WTC11 (cell line): ENCODE data around the gene PDZD2. TPM values are rescaled to one million over a fixed set of nuclear protein-coding genes. Genes with fewer than 3 reads are reported as not detected.

Experiments
- ATAC-seq: fragments of 200-7000 bp; cut with Tn5 transposase; 2 replicates; pipeline ENCODE4 v1.10.0; 2021; ENCODE audit warnings: mild to moderate bottlenecking, moderate library complexity
- CTCF ChIA-PET: fragments of 300-600 bp; sonication (Branson Sonifier 250); formaldehyde crosslinking; loops from one replicate; lab custom pipeline; 2021; ENCODE audit warnings: antibody characterized with exemption; lab: Charles Lee
- POLR2A ChIA-PET: fragments of 350-600 bp; sonication (Branson Sonifier 250); formaldehyde crosslinking; loops from one replicate; lab custom pipeline; 2021; ENCODE audit warnings: antibody characterized with exemption; lab: Charles Lee
- DNase-seq: peaks from one replicate; pipeline ENCODE4 v3.0.0; 2021; ENCODE audit warnings: low spot score
- H3K27ac Mint-ChIP-seq: 2 replicates; pipeline ENCODE4 v1.8.0; 2021; ENCODE audit warnings: mixed read lengths
- H3K27me3 Mint-ChIP-seq: 2 replicates; pipeline ENCODE4 v1.8.0; 2021; ENCODE audit warnings: low read depth, mild to moderate bottlenecking, moderate library complexity, mixed read lengths
- H3K36me3 Mint-ChIP-seq: 2 replicates; pipeline ENCODE4 v1.8.0; 2021; ENCODE audit warnings: mixed read lengths
- H3K4me1 Mint-ChIP-seq: 2 replicates; pipeline ENCODE4 v1.8.0; 2022; ENCODE audit warnings: mixed read lengths
- H3K4me3 Mint-ChIP-seq: 2 replicates; pipeline ENCODE4 v1.8.0; 2021; ENCODE audit warnings: mild to moderate bottlenecking, moderate library complexity, mixed read lengths
- H3K9me3 Mint-ChIP-seq: 2 replicates; pipeline ENCODE4 v1.8.0; 2021; ENCODE audit warnings: mixed read lengths
- ELF4 ChIP-seq: sonication (generic); formaldehyde crosslinking; IDR thresholded peaks from 2 replicates; pipeline ENCODE4 v1.8.1; 2022; ENCODE audit warnings: low read depth, mild to moderate bottlenecking, moderate library complexity, missing genetic modification reagents
- ETV6 ChIP-seq: sonication (generic); formaldehyde crosslinking; IDR thresholded peaks from 2 replicates; pipeline ENCODE4 v1.8.1; 2022; ENCODE audit warnings: mild to moderate bottlenecking, missing genetic modification reagents
- FOXK1 ChIP-seq: sonication (generic); formaldehyde crosslinking; IDR thresholded peaks from 2 replicates; pipeline ENCODE4 v1.8.0; 2022; ENCODE audit warnings: mild to moderate bottlenecking, moderate library complexity, missing genetic modification reagents
- GRHL2 ChIP-seq: fragments of 250-450 bp; sonication (Bioruptor Pico); IDR thresholded peaks from 2 replicates; pipeline ENCODE4 v1.8.0; 2022; ENCODE audit warnings: mild to moderate bottlenecking, moderate library complexity; ENCODE audit not compliant: insufficient replicate concordance, severe bottlenecking
- GTF2I ChIP-seq: fragments of 250-450 bp; sonication (Bioruptor Pico); conservative IDR thresholded peaks from 2 replicates; pipeline ENCODE4 v1.4.0; 2021; ENCODE audit warnings: mild to moderate bottlenecking
- HMGA2 ChIP-seq: fragments of 250-450 bp; sonication (Bioruptor Pico); IDR thresholded peaks from 2 replicates; pipeline ENCODE4 v1.4.0; 2021; ENCODE audit warnings: mild to moderate bottlenecking, moderate library complexity
- IRF2 ChIP-seq: sonication (generic); formaldehyde crosslinking; IDR thresholded peaks from 2 replicates; pipeline ENCODE4 v1.8.0; 2022; ENCODE audit warnings: low read depth, missing genetic modification reagents, borderline replicate concordance
- TEAD1 ChIP-seq: sonication (generic); formaldehyde crosslinking; IDR thresholded peaks from 2 replicates; pipeline ENCODE4 v1.8.0; 2022; ENCODE audit warnings: mild to moderate bottlenecking, missing genetic modification reagents
- ZNF232 ChIP-seq: sonication (generic); formaldehyde crosslinking; IDR thresholded peaks from 2 replicates; pipeline ENCODE4 v1.8.0; 2022; ENCODE audit warnings: mild to moderate bottlenecking, missing genetic modification reagents
- ZNF396 ChIP-seq: fragments of 250-450 bp; sonication (Bioruptor Pico); IDR thresholded peaks from 2 replicates; pipeline ENCODE4 v1.8.0; 2021; ENCODE audit warnings: mild to moderate bottlenecking, moderate library complexity, borderline replicate concordance
- ZNF416 ChIP-seq: fragments of 250-450 bp; sonication (Bioruptor Pico); IDR thresholded peaks from 2 replicates; pipeline ENCODE4 v1.9.0; 2021; ENCODE audit warnings: mild to moderate bottlenecking, inconsistent platforms
- total RNA-seq: library from RNA; stranded (reverse); gene quantifications from 3 replicates; pipeline ENCODE4 v1.2.3, GENCODE V29; 2021
- TF ChIP-seq, protein P1 (sequence below): sonication (generic); formaldehyde crosslinking; IDR thresholded peaks from 2 replicates; pipeline ENCODE4 v1.8.0; 2023; ENCODE audit warnings: mild to moderate bottlenecking, missing genetic modification reagents
- TF ChIP-seq, protein P2 (sequence below): fragments of 250-450 bp; sonication (Bioruptor Pico); IDR thresholded peaks from 2 replicates; pipeline ENCODE4 v2.1.2; 2022; ENCODE audit warnings: mild to moderate bottlenecking, moderate library complexity
- TF ChIP-seq, protein P3 (sequence below): sonication (generic); formaldehyde crosslinking; IDR thresholded peaks from 2 replicates; pipeline ENCODE4 v1.8.1; 2022; ENCODE audit warnings: mild to moderate bottlenecking, moderate library complexity, missing genetic modification reagents
- TF ChIP-seq, protein P4 (sequence below): sonication (generic); formaldehyde crosslinking; IDR thresholded peaks from 2 replicates; pipeline ENCODE4 v1.8.0; 2023; ENCODE audit warnings: missing genetic modification reagents, mild to moderate bottlenecking, borderline replicate concordance
- TF ChIP-seq, protein P5 (sequence below): sonication (generic); formaldehyde crosslinking; IDR thresholded peaks from 2 replicates; pipeline ENCODE4 v1.8.1; 2023; ENCODE audit warnings: mild to moderate bottlenecking, missing genetic modification reagents, moderate library complexity
- TF ChIP-seq, protein P6 (sequence below): fragments of 200-600 bp; IDR thresholded peaks from 2 replicates; pipeline ENCODE4 v1.8.0; 2022; ENCODE audit warnings: antibody characterized with exemption
- TF ChIP-seq, protein P7 (sequence below): sonication (generic); formaldehyde crosslinking; IDR thresholded peaks from 2 replicates; pipeline ENCODE4 v1.8.0; 2022; ENCODE audit warnings: mild to moderate bottlenecking, missing genetic modification reagents

The PDZD2 gene
- total RNA-seq, 1 experiment from 2014 or later, result 11.4 TPM

DNA sequence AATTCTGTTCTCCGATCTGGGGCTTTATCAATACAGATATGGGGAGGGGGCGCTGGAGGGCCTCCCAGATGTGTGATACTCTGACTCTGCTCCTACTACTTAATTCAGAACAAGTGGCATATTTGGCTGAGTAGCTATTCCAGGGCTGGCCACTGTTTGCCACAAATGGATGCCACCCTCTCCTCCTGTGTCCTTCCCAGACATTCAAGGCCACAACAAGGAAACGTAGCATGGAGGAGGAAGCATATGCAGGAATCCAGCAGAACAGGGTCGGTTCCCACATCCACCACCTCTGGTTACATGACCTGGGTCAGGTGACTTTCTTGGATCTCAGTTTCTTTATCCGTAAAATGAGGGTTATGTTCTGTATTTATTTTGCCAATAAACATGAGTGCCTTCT is 404.2 kb downstream of the PDZD2 start:
- TF ChIP-seq GRHL2 (CRISPR knock-in tag) (no peak), IRF2 (CRISPR knock-in tag) (no peak), ZNF232 (CRISPR knock-in tag) (no peak), FOXK1 (CRISPR knock-in tag) (no peak), ZNF416 (CRISPR knock-in tag) (no peak), TEAD1 (no peak), ELF4 (CRISPR knock-in tag) (no peak), ZNF396 (CRISPR knock-in tag) (no peak), HMGA2 (CRISPR knock-in tag) (no peak), ETV6 (CRISPR knock-in tag) (no peak), GTF2I (CRISPR knock-in tag) (no peak)
- TF ChIP-seq, protein P1, sequence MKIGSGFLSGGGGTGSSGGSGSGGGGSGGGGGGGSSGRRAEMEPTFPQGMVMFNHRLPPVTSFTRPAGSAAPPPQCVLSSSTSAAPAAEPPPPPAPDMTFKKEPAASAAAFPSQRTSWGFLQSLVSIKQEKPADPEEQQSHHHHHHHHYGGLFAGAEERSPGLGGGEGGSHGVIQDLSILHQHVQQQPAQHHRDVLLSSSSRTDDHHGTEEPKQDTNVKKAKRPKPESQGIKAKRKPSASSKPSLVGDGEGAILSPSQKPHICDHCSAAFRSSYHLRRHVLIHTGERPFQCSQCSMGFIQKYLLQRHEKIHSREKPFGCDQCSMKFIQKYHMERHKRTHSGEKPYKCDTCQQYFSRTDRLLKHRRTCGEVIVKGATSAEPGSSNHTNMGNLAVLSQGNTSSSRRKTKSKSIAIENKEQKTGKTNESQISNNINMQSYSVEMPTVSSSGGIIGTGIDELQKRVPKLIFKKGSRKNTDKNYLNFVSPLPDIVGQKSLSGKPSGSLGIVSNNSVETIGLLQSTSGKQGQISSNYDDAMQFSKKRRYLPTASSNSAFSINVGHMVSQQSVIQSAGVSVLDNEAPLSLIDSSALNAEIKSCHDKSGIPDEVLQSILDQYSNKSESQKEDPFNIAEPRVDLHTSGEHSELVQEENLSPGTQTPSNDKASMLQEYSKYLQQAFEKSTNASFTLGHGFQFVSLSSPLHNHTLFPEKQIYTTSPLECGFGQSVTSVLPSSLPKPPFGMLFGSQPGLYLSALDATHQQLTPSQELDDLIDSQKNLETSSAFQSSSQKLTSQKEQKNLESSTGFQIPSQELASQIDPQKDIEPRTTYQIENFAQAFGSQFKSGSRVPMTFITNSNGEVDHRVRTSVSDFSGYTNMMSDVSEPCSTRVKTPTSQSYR (CRISPR knock-in tag), result no peak
- TF ChIP-seq, protein P2, sequence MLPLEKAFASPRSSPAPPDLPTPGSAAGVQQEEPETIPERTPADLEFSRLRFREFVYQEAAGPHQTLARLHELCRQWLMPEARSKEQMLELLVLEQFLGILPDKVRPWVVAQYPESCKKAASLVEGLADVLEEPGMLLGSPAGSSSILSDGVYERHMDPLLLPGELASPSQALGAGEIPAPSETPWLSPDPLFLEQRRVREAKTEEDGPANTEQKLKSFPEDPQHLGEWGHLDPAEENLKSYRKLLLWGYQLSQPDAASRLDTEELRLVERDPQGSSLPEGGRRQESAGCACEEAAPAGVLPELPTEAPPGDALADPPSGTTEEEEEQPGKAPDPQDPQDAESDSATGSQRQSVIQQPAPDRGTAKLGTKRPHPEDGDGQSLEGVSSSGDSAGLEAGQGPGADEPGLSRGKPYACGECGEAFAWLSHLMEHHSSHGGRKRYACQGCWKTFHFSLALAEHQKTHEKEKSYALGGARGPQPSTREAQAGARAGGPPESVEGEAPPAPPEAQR (CRISPR knock-in tag), result no peak
- TF ChIP-seq, protein P3, sequence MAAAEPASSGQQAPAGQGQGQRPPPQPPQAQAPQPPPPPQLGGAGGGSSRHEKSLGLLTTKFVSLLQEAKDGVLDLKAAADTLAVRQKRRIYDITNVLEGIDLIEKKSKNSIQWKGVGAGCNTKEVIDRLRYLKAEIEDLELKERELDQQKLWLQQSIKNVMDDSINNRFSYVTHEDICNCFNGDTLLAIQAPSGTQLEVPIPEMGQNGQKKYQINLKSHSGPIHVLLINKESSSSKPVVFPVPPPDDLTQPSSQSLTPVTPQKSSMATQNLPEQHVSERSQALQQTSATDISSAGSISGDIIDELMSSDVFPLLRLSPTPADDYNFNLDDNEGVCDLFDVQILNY (CRISPR knock-in tag), result no peak
- TF ChIP-seq, protein P4, sequence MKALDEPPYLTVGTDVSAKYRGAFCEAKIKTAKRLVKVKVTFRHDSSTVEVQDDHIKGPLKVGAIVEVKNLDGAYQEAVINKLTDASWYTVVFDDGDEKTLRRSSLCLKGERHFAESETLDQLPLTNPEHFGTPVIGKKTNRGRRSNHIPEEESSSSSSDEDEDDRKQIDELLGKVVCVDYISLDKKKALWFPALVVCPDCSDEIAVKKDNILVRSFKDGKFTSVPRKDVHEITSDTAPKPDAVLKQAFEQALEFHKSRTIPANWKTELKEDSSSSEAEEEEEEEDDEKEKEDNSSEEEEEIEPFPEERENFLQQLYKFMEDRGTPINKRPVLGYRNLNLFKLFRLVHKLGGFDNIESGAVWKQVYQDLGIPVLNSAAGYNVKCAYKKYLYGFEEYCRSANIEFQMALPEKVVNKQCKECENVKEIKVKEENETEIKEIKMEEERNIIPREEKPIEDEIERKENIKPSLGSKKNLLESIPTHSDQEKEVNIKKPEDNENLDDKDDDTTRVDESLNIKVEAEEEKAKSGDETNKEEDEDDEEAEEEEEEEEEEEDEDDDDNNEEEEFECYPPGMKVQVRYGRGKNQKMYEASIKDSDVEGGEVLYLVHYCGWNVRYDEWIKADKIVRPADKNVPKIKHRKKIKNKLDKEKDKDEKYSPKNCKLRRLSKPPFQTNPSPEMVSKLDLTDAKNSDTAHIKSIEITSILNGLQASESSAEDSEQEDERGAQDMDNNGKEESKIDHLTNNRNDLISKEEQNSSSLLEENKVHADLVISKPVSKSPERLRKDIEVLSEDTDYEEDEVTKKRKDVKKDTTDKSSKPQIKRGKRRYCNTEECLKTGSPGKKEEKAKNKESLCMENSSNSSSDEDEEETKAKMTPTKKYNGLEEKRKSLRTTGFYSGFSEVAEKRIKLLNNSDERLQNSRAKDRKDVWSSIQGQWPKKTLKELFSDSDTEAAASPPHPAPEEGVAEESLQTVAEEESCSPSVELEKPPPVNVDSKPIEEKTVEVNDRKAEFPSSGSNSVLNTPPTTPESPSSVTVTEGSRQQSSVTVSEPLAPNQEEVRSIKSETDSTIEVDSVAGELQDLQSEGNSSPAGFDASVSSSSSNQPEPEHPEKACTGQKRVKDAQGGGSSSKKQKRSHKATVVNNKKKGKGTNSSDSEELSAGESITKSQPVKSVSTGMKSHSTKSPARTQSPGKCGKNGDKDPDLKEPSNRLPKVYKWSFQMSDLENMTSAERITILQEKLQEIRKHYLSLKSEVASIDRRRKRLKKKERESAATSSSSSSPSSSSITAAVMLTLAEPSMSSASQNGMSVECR, result no peak
- TF ChIP-seq, protein P5, sequence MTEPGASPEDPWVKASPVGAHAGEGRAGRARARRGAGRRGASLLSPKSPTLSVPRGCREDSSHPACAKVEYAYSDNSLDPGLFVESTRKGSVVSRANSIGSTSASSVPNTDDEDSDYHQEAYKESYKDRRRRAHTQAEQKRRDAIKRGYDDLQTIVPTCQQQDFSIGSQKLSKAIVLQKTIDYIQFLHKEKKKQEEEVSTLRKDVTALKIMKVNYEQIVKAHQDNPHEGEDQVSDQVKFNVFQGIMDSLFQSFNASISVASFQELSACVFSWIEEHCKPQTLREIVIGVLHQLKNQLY (CRISPR knock-in tag), result no peak
- TF ChIP-seq, protein P6, sequence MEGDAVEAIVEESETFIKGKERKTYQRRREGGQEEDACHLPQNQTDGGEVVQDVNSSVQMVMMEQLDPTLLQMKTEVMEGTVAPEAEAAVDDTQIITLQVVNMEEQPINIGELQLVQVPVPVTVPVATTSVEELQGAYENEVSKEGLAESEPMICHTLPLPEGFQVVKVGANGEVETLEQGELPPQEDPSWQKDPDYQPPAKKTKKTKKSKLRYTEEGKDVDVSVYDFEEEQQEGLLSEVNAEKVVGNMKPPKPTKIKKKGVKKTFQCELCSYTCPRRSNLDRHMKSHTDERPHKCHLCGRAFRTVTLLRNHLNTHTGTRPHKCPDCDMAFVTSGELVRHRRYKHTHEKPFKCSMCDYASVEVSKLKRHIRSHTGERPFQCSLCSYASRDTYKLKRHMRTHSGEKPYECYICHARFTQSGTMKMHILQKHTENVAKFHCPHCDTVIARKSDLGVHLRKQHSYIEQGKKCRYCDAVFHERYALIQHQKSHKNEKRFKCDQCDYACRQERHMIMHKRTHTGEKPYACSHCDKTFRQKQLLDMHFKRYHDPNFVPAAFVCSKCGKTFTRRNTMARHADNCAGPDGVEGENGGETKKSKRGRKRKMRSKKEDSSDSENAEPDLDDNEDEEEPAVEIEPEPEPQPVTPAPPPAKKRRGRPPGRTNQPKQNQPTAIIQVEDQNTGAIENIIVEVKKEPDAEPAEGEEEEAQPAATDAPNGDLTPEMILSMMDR, result no peak
- TF ChIP-seq, protein P7, sequence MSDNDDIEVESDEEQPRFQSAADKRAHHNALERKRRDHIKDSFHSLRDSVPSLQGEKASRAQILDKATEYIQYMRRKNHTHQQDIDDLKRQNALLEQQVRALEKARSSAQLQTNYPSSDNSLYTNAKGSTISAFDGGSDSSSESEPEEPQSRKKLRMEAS (CRISPR knock-in tag), result no peak
- ChIA-PET CTCF (no interaction called here), POLR2A (no interaction called here)
- Mint-ChIP-seq H3K4me3 (no peak overlapping the region), H3K9me3 (peaks cover 15% of the 10 kb centered on the region), H3K4me1 (peaks cover 10% of the 10 kb centered on the region), H3K36me3 (peaks cover 33% of the 10 kb centered on the region), H3K27ac (no peak overlapping the region), H3K27me3 (no peaks in the 10 kb centered on the region)
- ATAC-seq, result no peak
- no peak for DNase-seq
